HG03565 (cell line): ENCODE measurements around the gene NUMA1.

Source experiments
- ATAC-seq: cut with Tn5 transposase; IDR thresholded peaks from one replicate; pipeline ENCODE4 v1.9.1; 2021; ENCODE audit warnings: mild to moderate bottlenecking, moderate library complexity; ENCODE audit not compliant: unreplicated experiment

NUMA1 gene

DNA sequence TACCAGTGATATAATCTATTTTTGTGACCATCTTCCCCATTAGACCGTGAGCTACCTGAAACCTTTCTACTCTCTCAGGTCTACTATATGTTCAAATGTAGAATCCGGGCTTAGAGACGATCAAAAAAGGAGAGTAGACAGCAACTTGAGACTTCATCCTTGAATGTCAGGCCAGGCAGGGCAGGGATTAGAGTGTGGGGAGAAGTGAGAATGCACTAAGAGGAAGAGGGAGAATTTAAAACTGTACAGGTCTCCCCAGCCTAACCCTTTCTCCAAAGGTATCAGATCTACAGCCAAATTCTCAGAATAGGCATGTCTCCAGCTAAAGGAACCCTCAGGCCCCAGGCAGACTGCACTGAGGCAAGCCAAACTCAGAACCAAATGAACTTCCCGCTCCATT lies 21.8 kb upstream of the NUMA1 start:
- ATAC-seq, result no peak

DNA sequence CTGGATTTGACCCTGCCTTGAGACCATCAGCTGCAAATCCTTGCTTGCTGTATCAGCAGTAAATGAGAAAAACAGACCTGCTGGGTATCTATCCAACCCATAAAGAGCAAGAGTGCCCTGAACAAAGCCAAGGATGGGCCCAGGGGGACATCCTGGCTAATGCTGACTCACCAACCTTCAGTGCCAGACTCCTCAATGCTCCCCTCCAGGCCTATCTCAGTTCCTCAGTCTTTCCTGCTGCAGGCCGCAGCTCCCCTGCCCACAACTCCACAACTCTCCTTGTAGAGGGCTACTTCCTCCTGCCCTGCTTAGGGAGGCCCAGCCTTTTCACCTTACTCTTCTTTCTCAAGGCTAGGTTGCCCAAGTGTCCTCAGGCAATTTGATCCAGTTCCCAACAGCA lies 20.1 kb upstream of the NUMA1 start:
- ATAC-seq, result no peak

DNA sequence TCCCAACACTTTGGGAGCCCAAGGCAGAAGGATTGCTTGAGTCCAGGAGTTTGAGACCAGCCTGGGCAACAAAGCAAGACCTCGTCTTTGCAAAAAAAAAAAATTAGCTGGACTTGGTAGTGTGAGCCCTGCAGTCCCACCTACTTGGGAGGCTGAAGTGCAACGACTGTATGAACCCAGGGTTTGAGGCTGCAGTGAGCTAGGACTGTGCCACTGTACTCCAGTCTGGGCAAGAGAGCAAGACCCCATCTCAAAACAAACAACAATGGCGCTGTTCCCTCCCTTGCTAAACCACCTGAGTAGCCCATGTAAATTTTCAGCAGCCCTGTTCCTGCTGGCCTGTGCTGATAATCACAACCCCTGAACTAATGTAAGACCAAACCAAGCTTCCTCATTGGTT lies 19.7 kb upstream of the NUMA1 start:
- ATAC-seq, result no peak

DNA sequence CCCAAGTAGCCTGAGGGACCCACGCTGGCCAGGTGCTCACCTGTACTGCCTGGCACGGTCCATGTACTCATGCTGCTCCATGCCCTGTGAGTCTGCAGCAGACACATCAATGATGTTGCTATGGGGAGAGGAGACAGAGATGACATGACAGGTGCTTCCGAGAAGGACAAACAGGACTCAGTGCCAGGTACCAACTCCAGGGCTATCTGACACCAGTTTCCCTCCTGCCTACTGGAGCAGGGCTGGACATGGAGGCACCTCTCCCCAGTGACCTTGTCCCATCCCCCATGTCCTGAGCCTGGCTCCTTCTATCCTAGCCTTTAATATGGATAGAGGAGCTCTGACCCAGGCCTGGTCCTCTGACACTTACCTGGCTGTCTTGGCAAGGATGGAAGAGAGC lies 18.4 kb upstream of the NUMA1 start:
- ATAC-seq, result no peak

DNA sequence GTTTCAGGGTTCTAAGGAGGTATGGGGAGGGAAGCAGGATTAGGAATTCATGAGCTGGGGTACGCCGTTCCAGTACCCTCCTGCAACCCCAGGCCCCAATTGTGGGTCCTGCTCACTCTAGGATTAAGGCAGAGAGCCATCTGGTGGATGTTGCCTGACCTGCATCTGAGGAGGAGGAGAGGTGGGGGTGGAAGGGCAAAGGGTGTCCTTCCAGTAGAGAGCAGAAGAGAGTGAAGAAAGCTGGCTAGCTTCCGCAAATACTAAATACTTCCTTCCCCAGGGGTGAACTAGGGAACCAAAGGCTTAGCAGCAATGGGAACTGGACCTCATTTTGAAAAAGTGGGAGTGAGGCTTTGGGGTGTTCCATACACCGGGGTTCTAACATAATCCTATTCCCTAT lies 10.9 kb upstream of the NUMA1 start:
- ATAC-seq, result peak; percentile 46

DNA sequence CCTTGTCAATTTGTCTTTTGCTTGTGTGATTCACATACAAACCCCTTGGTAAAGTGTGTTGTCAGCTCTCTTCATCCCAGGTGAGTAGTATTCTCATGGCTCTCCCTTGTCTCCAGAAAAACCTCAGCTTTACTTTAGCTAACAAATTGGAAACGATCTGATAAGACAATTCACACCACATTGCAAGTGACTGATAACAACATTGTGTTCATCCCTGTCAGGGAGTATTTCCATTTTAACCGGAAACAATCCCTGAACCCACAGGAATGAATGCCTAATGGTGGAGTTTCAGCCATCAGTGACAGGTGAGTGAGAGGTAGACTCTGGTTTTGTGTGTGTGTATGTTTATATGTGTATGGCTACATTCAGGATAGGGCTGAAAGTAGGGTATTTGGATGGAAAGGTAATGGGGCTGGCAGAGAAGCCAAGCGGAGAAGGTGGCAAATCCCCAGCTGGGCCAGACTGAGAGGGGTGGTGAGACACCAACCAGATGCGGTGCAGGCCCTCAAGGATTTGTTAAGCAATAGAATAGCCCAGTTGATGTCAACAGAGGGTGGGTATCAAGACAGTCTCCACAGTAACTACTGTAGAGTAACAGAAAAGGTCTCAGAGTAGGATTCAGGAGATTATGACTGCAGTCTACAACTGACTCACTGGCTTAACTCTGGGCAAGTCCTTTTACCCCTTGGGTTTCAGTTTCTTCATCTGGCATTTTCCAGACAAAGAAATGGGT lies 7.9 kb upstream of the NUMA1 start:
- ATAC-seq, result no peak

DNA sequence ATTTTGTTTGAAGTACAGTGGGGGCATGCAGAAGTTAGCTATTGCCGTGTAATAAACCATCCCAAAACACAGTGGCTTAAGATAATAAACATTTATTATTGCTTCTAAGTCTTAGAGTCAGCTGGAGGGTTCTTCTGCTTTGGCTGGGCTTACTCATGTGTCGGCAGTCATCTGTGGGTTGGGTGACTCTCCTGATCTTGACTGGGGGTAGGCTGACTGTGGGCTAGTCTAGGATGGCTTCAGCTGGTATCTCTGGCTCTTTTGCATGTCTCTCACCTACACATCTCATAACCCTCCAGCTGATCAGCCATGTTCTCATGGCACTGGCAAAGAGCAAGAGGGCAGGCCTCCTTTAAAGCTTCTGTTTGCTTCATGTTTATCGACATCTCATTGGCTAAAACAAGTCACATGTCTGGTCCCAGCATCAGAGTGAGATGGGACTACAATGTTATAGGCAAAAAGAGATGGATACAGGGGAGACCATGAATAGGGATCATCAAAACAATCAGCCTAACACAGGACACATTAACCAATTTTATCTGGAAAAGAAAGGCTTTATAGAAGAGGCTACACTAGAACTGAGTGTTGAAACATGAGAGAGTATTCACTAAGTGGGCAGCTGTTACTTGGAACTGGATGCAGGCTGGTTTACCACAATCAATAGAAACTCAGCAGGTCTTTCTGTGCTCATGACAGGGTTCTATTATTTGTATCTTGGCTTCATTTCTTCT lies 5.4 kb upstream of the NUMA1 start:
- ATAC-seq, result no peak

DNA sequence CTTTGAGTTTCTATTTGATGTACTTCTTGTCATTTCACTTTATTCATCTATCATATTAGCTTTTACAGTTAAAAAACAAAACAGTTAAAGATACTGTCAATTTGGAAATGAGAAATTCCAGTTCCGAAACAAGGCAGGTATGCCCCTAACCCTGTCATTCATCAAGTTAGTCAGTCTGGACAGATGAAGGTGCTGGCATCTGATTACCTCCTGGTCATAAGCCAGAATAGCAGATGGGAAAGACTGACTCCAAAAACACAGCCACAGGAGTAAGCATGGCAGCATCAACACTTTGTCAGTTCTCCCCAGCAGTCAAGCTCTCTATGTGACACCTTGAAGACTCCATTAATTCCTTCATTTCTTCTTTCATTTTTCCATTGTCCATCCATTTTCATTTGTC lies 4.6 kb upstream of the NUMA1 start:
- ATAC-seq, result no peak

DNA sequence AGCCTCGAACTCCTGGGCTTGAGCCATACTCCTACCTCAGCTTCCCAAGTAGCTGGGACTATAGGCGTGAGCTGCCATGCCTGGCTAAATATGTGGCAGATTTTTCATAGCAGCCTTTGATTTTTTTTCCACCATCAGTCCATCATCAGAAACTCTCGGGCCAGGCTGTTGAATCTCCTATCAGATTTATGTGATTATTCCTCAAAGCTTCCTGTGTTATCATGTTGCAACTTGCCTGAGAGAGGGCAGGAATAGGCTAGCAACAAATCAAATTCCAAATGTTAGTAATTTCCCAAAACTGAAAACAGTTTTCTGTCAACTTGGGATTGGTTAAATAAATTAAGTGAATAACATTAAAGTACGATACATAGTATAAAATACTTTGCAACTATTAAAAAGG lies 3.7 kb upstream of the NUMA1 start:
- no peak for ATAC-seq

DNA sequence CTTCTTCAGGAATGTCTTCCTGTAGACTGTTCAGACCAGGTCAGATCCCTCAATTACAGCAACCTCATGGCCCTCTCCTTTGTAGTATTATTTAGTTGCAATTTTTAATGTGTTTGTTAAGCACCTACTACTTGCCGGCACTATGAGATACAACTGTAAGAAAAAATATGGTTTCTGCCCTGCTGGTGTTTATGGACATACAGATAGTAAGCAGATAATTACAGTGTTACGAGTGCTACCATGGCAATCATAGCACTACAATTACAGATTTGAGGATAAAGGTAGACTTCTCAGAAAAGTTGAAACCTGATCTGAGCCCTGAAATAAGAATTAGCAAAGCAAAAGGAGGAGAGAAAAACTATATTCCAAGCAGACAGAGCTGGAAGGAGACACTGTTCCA lies 3.1 kb upstream of the NUMA1 start:
- ATAC-seq, result no peak

DNA sequence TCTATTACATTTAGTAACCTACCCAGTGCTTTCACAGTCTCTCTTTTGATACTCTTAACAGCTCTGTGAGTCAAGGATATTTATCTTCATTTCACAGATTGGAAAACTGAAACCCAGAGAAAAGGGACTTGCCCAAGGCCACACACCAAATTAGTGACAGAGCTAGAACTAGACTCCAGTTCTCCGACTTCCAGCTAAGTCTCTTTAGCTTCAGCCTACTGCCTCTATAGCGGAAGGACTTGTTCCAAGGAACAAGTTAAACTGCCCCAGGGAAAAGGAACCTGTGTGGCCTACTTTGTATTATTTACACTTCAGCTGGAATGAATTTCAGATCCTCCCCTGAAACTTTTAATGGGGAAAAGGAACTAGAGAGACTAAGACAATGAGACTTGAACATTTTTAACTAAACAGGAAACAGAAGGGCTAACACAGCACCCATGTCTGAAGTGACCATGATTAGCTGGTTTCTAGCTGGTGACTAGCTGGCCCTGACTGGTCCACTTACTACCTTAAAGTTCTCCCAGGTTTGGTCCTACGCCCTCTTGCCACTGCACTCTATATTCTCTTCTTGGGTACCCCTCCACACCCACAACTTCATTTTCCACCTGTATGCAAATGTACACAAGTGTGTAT lies 1.6 kb upstream of the NUMA1 start:
- ATAC-seq, result no peak

DNA sequence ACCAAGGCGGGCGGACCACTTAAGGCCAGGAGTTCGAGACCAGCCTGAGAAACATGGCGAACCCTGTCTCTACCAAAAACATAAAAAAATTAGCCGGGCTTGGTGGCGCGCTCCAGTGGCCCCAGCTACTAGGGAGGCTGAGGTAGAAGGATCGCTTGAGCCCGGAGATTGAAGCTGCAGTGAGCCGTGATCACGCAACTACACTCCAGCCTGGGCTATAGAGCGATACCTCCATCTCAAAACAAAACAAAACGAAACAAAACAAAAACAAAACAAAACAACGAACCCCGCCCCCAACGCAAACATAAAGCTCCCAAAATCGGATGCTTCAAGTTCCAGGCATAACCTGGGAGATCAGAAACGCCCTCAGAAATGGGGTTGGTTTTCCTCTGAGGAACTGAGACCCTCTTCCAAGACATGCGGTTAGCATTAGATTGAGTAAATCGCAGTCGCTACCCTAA lies 872 bp upstream of the NUMA1 start:
- no peak for ATAC-seq

DNA sequence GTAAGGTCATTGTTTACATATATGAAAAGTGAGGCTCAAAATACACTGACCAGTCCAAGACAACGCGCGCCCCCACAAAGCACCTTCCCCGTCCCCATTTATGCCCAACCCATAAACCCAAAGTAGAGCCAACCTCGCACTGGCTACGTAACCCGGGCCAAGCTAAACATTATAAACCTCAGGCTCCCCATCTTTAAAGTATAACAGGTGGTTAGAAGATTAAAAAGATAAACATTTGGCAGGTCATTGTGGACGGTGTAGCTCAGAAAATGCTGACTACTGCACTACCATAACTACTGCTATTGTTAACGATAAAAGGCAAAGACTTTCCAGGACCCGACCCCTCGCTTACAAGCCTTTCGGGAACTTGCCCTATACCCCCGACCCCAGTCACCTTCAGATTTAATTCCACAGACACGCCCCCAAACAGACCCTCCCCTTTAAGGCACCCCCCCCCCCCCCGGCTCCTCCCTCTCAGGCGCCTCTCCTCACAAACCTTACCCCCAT lies 470 bp downstream of the NUMA1 start:
- ATAC-seq, result no peak

DNA sequence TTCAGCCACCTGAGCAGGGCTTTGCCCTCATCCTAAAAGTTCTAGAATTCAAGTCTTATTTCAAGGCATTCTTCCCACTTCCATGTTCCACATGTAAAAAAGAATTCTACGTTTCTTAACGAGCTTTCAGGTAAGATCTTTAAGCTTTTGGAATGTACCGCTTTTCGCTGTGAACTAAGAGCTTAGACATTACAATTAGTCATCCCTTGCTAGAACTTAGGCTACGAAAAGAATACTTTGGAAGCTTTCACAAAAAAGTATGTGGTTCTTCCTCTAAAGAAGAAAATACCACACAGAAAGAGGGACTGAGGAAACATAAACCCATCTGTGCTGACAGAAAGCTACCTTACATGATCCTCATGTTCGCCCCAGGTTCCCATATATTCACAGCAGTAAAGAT lies 1.9 kb downstream of the NUMA1 start:
- no peak for ATAC-seq

DNA sequence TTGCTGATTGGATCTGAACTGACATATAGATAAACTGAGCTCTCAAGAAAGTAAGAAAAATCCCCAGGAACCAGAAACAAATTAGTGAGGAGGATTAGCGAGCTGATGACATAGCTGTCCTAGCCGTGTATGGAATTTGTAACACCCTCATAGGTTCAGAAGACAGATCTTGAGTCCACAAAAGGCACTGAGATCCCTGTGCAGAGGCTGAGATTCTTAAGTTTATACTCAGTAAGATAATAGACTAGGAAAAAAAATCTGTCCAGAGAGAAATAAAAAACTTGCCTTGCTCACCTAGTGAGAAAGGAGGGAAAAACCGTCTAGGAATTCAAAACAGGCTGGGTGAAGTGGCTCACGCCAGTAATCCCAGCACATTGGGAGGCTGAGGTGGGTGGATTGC lies 4.6 kb downstream of the NUMA1 start:
- no peak for ATAC-seq

DNA sequence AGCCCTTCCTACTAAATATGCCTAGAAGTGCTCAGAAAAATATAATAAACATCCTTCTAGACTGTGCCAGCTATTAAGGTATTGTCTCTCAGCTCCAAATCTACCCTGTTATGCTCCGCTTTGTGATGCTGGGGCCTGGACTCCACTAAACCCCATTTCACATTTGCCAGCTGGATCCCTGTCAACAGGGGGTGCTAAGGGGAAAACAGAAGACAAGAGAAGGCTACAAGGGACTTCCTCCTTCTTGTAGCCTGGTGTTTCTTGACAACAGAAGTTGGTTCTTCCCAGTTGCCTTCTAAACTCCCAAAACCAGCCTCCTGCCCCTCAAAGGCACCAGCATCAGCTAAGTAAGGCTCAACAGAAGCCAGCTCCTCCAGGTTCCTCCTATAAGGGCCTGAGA lies 5.2 kb downstream of the NUMA1 start:
- ATAC-seq, result no peak

DNA sequence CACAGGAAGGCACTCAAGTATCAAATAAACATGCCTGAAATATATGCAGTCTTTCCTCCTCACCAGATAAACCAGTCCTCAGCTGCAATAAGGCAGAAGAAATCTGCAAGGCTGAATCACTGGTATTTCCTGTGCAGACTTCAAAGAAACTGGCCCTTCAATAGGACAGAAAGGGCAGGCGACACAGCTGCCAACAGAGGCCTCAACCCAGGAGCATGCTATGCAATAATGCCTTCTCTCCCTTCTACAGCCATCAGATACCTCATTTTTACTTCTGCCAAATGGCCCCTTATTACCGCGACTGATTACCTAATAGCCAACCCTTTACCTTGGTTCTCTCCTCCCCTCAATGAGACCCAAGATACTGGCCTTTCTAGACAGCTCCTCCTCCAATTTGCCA lies 8.0 kb downstream of the NUMA1 start:
- ATAC-seq, result no peak

DNA sequence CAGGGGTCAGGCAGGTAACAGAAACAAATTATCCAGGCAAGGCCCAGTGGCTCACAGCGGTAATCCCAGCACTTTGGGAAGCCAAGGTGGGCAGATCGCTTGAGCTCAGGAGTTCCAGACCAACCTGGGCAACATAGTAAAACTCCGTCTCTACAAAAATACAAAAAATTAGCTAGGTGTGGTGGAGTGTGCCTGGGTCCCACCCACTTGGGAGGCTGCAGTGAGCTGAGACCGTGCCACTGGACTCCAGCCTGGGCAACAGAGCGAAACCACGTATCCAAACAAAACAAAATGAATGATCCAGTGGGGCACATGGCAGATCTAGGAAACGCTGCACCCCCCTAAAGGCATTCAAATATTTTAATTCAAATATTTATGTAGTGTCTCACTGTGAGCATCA lies 9.9 kb downstream of the NUMA1 start:
- no peak for ATAC-seq

DNA sequence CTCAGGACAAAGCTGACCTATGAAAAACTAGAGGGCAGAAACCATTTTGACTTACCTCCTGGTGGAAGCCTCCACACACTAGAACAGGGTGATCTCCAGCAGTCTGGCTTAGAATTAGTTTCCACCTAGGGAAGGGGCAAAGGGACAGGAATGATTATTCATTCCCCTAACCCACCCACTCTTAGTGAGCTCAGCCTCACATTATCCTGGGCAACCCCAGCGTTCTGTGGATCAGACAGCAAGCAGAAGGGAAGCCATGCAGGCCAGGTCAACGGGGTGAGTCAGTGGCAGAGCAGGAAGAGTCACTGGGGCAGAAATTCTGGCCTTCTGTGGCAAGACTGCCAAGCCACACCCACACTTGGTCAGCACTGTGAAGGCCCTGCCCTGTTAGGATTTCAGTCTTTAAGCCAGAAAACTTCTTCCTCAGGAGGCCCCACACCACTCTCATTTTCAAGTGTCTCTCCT lies 10.5 kb downstream of the NUMA1 start:
- no peak for ATAC-seq

DNA sequence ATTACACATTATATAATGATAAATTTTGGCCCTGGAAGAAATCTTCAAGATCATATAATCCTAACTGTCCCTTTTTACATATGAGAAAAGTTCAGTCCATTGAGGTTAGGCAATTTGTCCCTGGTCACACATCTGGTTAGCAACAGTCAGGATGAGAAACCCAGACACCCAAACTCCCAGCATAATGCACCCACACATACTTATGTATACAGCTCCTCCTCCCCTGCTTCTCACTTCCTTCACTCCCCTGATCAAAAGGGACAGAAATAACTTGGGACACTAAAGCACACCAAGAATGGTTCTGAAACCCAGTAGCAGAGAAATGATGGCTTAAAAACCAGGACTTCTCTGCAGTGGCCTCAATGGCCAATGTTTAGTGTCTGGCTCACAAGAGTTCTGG lies 11.1 kb downstream of the NUMA1 start:
- no peak for ATAC-seq

DNA sequence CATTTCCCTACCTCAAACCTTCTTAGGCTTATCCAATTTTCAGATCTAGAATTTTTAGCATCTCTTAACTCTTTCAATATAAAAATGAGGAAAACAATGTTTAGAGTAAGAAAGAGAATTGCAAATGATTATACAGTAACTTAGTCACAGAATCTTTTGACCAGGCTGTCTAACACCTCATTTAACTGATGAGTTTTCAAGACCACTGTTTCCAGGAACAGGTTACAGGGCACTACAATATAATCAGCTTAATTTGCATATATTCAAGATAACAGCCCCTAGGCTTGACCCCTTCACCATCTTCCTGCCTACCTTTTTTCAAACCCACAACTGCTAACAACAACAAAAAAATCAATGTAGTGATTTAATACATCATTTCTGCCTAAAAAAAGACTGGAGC lies 12.7 kb downstream of the NUMA1 start:
- no peak for ATAC-seq

DNA sequence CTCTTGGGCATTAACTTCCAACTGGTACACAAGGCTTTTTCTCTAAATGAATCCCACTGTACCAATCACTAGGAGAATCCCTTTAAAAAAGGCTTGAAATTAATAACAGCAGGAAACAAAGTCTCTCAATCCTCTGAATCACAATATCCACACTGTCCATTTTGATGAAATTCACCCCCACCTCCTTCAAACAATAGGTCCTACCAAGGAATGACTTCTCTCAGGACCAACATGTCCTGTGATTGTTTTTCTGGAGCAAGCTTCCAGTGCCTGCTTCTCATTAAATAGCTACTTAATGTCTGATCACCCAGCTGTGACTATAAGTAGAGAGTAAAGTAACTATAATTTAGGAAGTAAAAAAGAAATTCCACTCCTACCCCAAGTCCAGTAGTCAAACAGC lies 13.1 kb downstream of the NUMA1 start:
- ATAC-seq, result no peak
